ENCODE data around the gene LMX1B. TPM values are rescaled to one million over a fixed set of nuclear protein-coding genes. Genes with fewer than 3 reads are reported as not detected.

The LMX1B gene
- total and polyA plus RNA-seq, 2 donors (not counting 3 experiments of a cell fraction or from before 2014, with no cell fraction given) = not detected

DNA sequence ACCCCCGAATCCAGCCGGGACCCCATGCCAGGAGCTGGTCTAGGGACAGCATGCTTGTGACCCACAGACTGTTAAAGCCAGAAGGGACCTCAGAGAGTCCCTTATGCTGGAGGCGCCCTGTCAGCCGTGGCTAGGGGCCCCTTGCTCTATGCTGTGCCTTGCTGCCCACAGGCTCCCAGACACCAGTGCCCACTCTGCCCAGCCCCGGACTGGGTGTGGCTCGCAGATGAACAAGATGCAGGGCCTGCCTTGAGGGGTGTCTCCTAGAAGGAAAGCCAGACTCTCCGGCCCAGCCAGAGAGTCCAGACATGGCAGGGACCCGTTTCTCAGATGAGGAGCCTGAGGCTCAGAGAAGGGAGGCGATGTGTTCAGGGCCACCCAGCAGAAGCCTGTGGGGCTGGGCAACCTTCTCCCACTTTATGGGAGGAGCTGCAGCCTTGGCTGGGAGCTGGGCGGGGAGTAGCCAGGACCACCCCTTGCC is 85.7 kb downstream of the LMX1B start:
- Histone ChIP-seq H3K27me3 (ENCODE audit: control insufficient read depth in 2 of 2, insufficient read depth in 2 of 2, low read length in 2 of 2) (peaks cover 0 to 5% of the 10 kb centered on the region in 2 experiments), H4K20me1 (replicated peaks; ENCODE audit: control insufficient read depth, extremely low read depth, insufficient read depth, low read length) (no peaks in the 10 kb centered on the region), H3K4me1 (ENCODE audit: control insufficient read depth, extremely low read depth, insufficient read depth, low read length) (no peaks in the 10 kb centered on the region), H3K9me3 (replicated peaks; ENCODE audit: control insufficient read depth, insufficient read depth, low read length) (no peaks in the 10 kb centered on the region), H3K4me3 (replicated peaks in 1 of 3; ENCODE audit: insufficient read depth in 1 of 3, low read depth in 1 of 3, low read length in 3 of 3) (no peak overlapping the region), H3K36me3 (ENCODE audit: control insufficient read depth in 2 of 2, extremely low read depth in 1 of 2, insufficient read depth in 2 of 2, low read length in 2 of 2) (no peaks in the 10 kb centered on the region), H2AFZ (ENCODE audit: low read depth, low read length) (no peak overlapping the region), H3K9me1 (replicated peaks; ENCODE audit: control insufficient read depth, extremely low read depth, insufficient read depth, low read length) (no peaks in the 10 kb centered on the region), H3K79me2 (ENCODE audit: control insufficient read depth, insufficient read depth, low read length) (no peaks in the 10 kb centered on the region), H3K27ac (ENCODE audit: insufficient read depth, low read depth, low read length) (no peak overlapping the region), H3K9ac (replicated peaks; ENCODE audit: extremely low read depth, insufficient read depth, low read length) (no peak overlapping the region), H3K4me2 (ENCODE audit: insufficient read depth, low read length) (no peak overlapping the region)
- no peak for DNase-seq (ENCODE audit: low read depth, low spot score)
- intact Hi-C loops (cut with micrococcal nuclease) = no loop called here
- POLR2A ChIA-PET = no interaction called here
- CTCF ChIA-PET = interaction anchor here (1.0 to 1.9 kb wide), 2 partner anchors 9 to 82 kb away, joined by 10 read pairs; no protein-coding TSS in a partner anchor
- BruUV-seq (replicated peaks) = no TSS peak
- TF ChIP-seq MYC (IDR thresholded peaks at IDR 0.05; ENCODE audit: low read depth, low read length) (no peak), POLR2AphosphoS5 (IDR thresholded peaks at IDR 0.05; ENCODE audit: insufficient read depth, low read depth, low read length) (no peak), POLR2A (IDR thresholded peaks at IDR 0.05; ENCODE audit: low read depth, low read length) (no peak), EZH2 (IDR thresholded peaks at IDR 0.05; ENCODE audit: borderline replicate concordance, low read depth, low read length, severe bottlenecking) (no peak), JUN (IDR thresholded peaks at IDR 0.05; ENCODE audit: borderline replicate concordance, insufficient read depth, insufficient read length, low read depth) (no peak), GATA2 (IDR thresholded peaks at IDR 0.05; ENCODE audit: insufficient read depth, insufficient read length, low read depth, low read length) (no peak), FOS (IDR thresholded peaks at IDR 0.05; ENCODE audit: borderline replicate concordance, insufficient read depth, low read length) (no peak)
- TF ChIP-seq, protein P1, sequence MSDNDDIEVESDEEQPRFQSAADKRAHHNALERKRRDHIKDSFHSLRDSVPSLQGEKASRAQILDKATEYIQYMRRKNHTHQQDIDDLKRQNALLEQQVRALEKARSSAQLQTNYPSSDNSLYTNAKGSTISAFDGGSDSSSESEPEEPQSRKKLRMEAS (IDR thresholded peaks at IDR 0.05; ENCODE audit: insufficient read depth, insufficient read length) = no peak
- TF ChIP-seq, protein P2, sequence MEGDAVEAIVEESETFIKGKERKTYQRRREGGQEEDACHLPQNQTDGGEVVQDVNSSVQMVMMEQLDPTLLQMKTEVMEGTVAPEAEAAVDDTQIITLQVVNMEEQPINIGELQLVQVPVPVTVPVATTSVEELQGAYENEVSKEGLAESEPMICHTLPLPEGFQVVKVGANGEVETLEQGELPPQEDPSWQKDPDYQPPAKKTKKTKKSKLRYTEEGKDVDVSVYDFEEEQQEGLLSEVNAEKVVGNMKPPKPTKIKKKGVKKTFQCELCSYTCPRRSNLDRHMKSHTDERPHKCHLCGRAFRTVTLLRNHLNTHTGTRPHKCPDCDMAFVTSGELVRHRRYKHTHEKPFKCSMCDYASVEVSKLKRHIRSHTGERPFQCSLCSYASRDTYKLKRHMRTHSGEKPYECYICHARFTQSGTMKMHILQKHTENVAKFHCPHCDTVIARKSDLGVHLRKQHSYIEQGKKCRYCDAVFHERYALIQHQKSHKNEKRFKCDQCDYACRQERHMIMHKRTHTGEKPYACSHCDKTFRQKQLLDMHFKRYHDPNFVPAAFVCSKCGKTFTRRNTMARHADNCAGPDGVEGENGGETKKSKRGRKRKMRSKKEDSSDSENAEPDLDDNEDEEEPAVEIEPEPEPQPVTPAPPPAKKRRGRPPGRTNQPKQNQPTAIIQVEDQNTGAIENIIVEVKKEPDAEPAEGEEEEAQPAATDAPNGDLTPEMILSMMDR (IDR thresholded peaks at IDR 0.05; ENCODE audit: extremely low read depth in 1 of 2, insufficient read depth in 1 of 2, low read depth in 1 of 2, low read length in 2 of 2) = no peak
- dilution Hi-C loops (cut with MboI; ENCODE audit: extremely low pct_ligation_motif_present, low sequenced_read_pairs) = no loop called here
- FAIRE-seq = no peak

Measured in endothelial cell of umbilical vein (primary cell).